Ishikawa (cell line): ENCODE data around the gene PREX1.

Source experiments
- CEBPB ChIP-seq: IDR thresholded peaks from 2 replicates; pipeline ENCODE4 v1.6.1; 2012
- CREB1 ChIP-seq: IDR thresholded peaks from 2 replicates; pipeline ENCODE4 v1.6.1; 2012; ENCODE audit warnings: low read depth
- EGR1 ChIP-seq: IDR thresholded peaks from 2 replicates; pipeline ENCODE4 v1.6.1; 2012
- EP300 ChIP-seq: IDR thresholded peaks from 2 replicates; pipeline ENCODE4 v1.6.1; 2012; ENCODE audit warnings: borderline replicate concordance
- FOXM1 ChIP-seq: IDR thresholded peaks from 2 replicates; pipeline ENCODE4 v1.6.1; 2012; ENCODE audit warnings: low read depth, borderline replicate concordance
- NFIC ChIP-seq: IDR thresholded peaks from 2 replicates; pipeline ENCODE4 v1.6.1; 2012
- RAD21 ChIP-seq: IDR thresholded peaks from 2 replicates; pipeline ENCODE4 v1.6.1; 2012; ENCODE audit warnings: low read depth
- REST ChIP-seq: IDR thresholded peaks from 2 replicates; pipeline ENCODE4 v1.6.1; 2012; ENCODE audit warnings: low read depth, mild to moderate bottlenecking
- TAF1 ChIP-seq: IDR thresholded peaks from 2 replicates; pipeline ENCODE4 v1.6.1; 2012; ENCODE audit warnings: low read depth, mild to moderate bottlenecking
- TCF12 ChIP-seq: IDR thresholded peaks from 2 replicates; pipeline ENCODE4 v1.6.1; 2012; ENCODE audit warnings: low read depth
- TEAD4 ChIP-seq: IDR thresholded peaks from 2 replicates; pipeline ENCODE4 v1.6.1; 2012
- YY1 ChIP-seq: IDR thresholded peaks from 2 replicates; pipeline ENCODE4 v1.6.1; 2012; ENCODE audit warnings: low read depth
- ZBTB7A ChIP-seq: IDR thresholded peaks from 2 replicates; pipeline ENCODE4 v1.6.1; 2012; ENCODE audit warnings: low read depth
- TF ChIP-seq, protein P1 (sequence below): IDR thresholded peaks from 2 replicates; pipeline ENCODE4 v1.6.1; 2012
- TF ChIP-seq, protein P2 (sequence below): IDR thresholded peaks from 2 replicates; pipeline ENCODE4 v1.6.1; 2012

The PREX1 gene

DNA sequence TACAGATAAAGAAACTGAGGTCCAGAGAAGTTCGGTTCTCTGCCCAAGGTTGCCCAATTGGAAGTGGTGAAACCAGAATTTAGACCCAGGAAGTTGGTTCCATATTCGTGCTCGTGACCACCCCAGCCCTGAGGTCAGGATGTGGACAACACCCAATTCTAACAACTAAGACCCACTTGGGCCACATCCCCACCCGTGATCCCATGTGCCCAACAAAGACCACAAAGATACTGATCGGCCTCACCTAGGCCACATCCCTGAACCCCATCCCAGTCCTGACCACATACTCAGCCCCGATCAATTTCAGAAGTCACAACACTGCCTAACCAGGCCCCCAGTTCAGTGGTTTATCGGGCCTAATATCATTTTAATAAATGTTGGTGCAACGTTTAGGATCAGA, 138.4 kb downstream of the PREX1 start:
- no peak for TF ChIP-seq REST
- no peak for TF ChIP-seq FOXM1
- TF ChIP-seq CEBPB, result no peak
- TF ChIP-seq EP300, result no peak
- TF ChIP-seq, protein P1, sequence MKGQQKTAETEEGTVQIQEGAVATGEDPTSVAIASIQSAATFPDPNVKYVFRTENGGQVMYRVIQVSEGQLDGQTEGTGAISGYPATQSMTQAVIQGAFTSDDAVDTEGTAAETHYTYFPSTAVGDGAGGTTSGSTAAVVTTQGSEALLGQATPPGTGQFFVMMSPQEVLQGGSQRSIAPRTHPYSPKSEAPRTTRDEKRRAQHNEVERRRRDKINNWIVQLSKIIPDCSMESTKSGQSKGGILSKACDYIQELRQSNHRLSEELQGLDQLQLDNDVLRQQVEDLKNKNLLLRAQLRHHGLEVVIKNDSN, result no peak
- no peak for TF ChIP-seq YY1
- TF ChIP-seq TCF12, result no peak
- no peak for TF ChIP-seq CREB1
- no peak for TF ChIP-seq ZBTB7A
- no peak for TF ChIP-seq TEAD4
- no peak for TF ChIP-seq TAF1
- no peak for TF ChIP-seq RAD21
- TF ChIP-seq, protein P2, sequence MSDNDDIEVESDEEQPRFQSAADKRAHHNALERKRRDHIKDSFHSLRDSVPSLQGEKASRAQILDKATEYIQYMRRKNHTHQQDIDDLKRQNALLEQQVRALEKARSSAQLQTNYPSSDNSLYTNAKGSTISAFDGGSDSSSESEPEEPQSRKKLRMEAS, result no peak
- no peak for TF ChIP-seq EGR1
- no peak for TF ChIP-seq NFIC

DNA sequence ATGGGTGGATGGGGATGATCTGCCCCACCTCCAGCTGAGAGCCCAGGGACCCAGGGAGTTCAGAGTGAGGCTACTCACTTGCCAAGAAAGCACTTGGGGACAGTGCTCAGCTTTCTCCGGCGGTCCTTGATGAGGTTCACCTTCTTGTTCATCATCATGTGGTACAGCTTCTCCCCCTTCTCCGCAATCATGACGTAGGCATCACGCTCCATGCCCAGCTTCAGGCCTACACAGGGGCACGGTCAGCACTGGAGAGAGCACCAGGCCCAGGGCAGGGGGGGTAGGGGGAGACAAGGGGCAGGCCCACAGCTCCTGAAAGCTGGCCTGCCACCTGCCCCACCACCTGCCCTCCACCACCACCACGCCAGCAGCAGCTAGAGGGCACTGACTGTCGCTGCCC, 139.2 kb downstream of the PREX1 start:
- TF ChIP-seq TCF12 (no peak), TAF1 (no peak), NFIC (no peak), YY1 (no peak), EGR1 (no peak), REST (no peak), CEBPB (no peak), EP300 (no peak), ZBTB7A (no peak), RAD21 (no peak), CREB1 (no peak), FOXM1 (no peak), TEAD4 (no peak)
- TF ChIP-seq, protein P1, result no peak
- TF ChIP-seq, protein P2, result no peak

DNA sequence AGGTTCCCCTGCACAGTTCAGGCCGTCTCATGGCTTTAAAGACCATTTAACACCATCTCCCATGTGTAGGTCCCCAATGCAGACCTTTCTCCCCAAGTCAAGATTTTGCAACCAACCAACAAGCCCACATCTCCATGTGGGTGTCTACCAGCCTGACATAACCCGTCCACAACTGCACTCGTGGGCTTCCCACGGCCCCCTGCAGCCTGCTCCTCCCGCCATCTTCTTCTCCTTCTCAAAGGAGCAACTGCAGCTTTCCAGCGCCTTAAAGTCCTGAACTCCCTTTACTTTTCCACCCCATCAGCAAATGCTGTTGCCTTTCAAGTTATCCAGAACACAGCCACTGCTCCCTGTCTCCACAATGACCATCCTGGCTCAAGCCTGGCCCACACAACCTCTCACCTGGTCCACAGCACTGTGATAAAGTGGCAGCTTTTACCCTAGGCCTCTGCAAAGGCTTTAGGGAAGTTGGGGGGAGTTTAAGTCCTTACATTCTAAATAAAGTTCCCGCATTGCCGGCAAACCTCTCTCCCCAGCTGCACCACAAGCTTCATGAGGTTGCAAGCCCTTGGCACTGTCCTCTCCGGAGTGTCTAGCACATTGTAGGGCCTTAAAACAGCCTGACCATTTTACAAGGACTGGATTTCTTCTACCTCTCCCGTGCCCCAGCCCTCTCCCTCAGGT, 140.5 kb downstream of the PREX1 start:
- TF ChIP-seq REST, result no peak
- TF ChIP-seq RAD21, result no peak
- TF ChIP-seq YY1, result no peak
- no peak for TF ChIP-seq TEAD4
- TF ChIP-seq ZBTB7A, result no peak
- no peak for TF ChIP-seq CREB1
- no peak for TF ChIP-seq NFIC
- TF ChIP-seq TAF1, result no peak
- no peak for TF ChIP-seq EGR1
- TF ChIP-seq, protein P2, result no peak
- TF ChIP-seq TCF12, result no peak
- no peak for TF ChIP-seq FOXM1
